GM23338 (cell line): Measurements from ENCODE around the gene TRPM7. TPM values are rescaled to one million over a fixed set of nuclear protein-coding genes. Genes with fewer than 3 reads are reported as not detected.

Experiments
- ATAC-seq: fragments of 200-7000 bp; cut with Tn5 transposase; 3 replicates; pipeline ENCODE4 v1.9.1; 2020
- DNase-seq: peaks from one replicate; pipeline ENCODE4 v3.0.0-alpha.2; 2015; ENCODE audit warnings: low spot score
- H2AFZ ChIP-seq: fragments of 200-600 bp; sonication (generic); 2 replicates; pipeline ENCODE4 v1.8.0; 2016; ENCODE audit warnings: antibody characterized with exemption, mild to moderate bottlenecking, moderate library complexity
- H3F3A ChIP-seq: fragments of 200-600 bp; sonication (generic); replicated peaks from 2 replicates; pipeline ENCODE4 v1.8.0; 2017; ENCODE audit warnings: antibody characterized with exemption, mixed run types, low read depth
- H3K27ac ChIP-seq: fragments of 200-600 bp; sonication (generic); 2 replicates; pipeline ENCODE4 v1.6.1; 2016; ENCODE audit warnings: low read depth
- H3K27me3 ChIP-seq: fragments of 200-600 bp; sonication (generic); 2 replicates; pipeline ENCODE4 v1.8.0; 2016; ENCODE audit warnings: mild to moderate bottlenecking, mixed run types, moderate library complexity; ENCODE audit not compliant: insufficient read depth
- H3K36me3 ChIP-seq: fragments of 200-600 bp; sonication (generic); 2 replicates; pipeline ENCODE4 v1.8.0; 2016; ENCODE audit warnings: mild to moderate bottlenecking; ENCODE audit not compliant: insufficient read depth
- H3K4me1 ChIP-seq: fragments of 200-600 bp; sonication (generic); 2 replicates; pipeline ENCODE4 v1.8.0; 2016; ENCODE audit warnings: mild to moderate bottlenecking, moderate library complexity; ENCODE audit not compliant: insufficient read depth
- H3K4me2 ChIP-seq: fragments of 200-600 bp; sonication (generic); 2 replicates; pipeline ENCODE4 v1.7.1; 2017; ENCODE audit warnings: mixed run types
- H3K4me3 ChIP-seq: fragments of 200-600 bp; sonication (generic); 2 replicates; pipeline ENCODE4 v1.6.1; 2016; ENCODE audit warnings: mixed run types
- H3K79me2 ChIP-seq: fragments of 200-600 bp; sonication (generic); replicated peaks from 2 replicates; pipeline ENCODE4 v1.8.0; 2017; ENCODE audit warnings: mild to moderate bottlenecking; ENCODE audit not compliant: insufficient read depth
- H3K9me2 ChIP-seq: fragments of 200-600 bp; sonication (generic); 2 replicates; pipeline ENCODE4 v1.8.0; 2017; ENCODE audit not compliant: insufficient read depth
- H4K20me1 ChIP-seq: fragments of 200-600 bp; sonication (generic); replicated peaks from 2 replicates; pipeline ENCODE4 v1.8.0; 2017; ENCODE audit warnings: mild to moderate bottlenecking; ENCODE audit not compliant: insufficient read depth
- H3K27ac Mint-ChIP-seq: 2 replicates; pipeline ENCODE4 v1.8.0; 2020; ENCODE audit warnings: inconsistent platforms, mild to moderate bottlenecking, moderate library complexity, mixed read lengths
- H3K27me3 Mint-ChIP-seq: 3 replicates; pipeline ENCODE4 v1.8.0; 2022; ENCODE audit warnings: low read depth, mild to moderate bottlenecking, moderate library complexity, mixed read lengths, inconsistent platforms; ENCODE audit not compliant: insufficient read depth, poor library complexity
- H3K36me3 Mint-ChIP-seq: 3 replicates; pipeline ENCODE4 v1.8.0; 2021; ENCODE audit warnings: low read depth, mild to moderate bottlenecking, inconsistent platforms, moderate library complexity, mixed read lengths
- H3K4me1 Mint-ChIP-seq: 3 replicates; pipeline ENCODE4 v1.8.0; 2020; ENCODE audit warnings: mild to moderate bottlenecking, inconsistent platforms, mixed read lengths
- H3K4me3 Mint-ChIP-seq: 3 replicates; pipeline ENCODE4 v1.8.0; 2021; ENCODE audit warnings: moderate library complexity, mild to moderate bottlenecking, inconsistent platforms, mixed read lengths
- H3K9me3 Mint-ChIP-seq: 3 replicates; pipeline ENCODE4 v1.8.0; 2020; ENCODE audit warnings: moderate library complexity, mild to moderate bottlenecking, inconsistent platforms, mixed read lengths
- CREB1 ChIP-seq: fragments of 250-450 bp; sonication (Bioruptor Pico); IDR thresholded peaks from 2 replicates; pipeline ENCODE4 v1.5.0; 2020; ENCODE audit warnings: low read depth, mild to moderate bottlenecking, moderate library complexity
- EZH2phosphoT487 ChIP-seq: fragments of 200-600 bp; sonication (generic); IDR thresholded peaks from one replicate; pipeline ENCODE4 v1.8.1; 2018; ENCODE audit warnings: antibody characterized with exemption; ENCODE audit not compliant: unreplicated experiment
- NANOG ChIP-seq: IDR thresholded peaks from 2 replicates; pipeline ENCODE4 v1.6.1; 2016; ENCODE audit warnings: antibody characterized with exemption, borderline replicate concordance
- STAT1 ChIP-seq: IDR thresholded peaks from one replicate; pipeline ENCODE4 v1.6.1; 2016; ENCODE audit warnings: antibody characterized with exemption; ENCODE audit not compliant: unreplicated experiment
- ZNF114 ChIP-seq: fragments of 250-450 bp; sonication (Bioruptor Pico); IDR thresholded peaks from 2 replicates; pipeline ENCODE4 v1.5.0; 2020; ENCODE audit warnings: mild to moderate bottlenecking, moderate library complexity
- ZNF331 ChIP-seq: fragments of 250-450 bp; sonication (Bioruptor Pico); IDR thresholded peaks from 2 replicates; pipeline ENCODE4 v1.5.0; 2020; ENCODE audit warnings: low read depth, mild to moderate bottlenecking, moderate library complexity
- ZNF462 ChIP-seq: fragments of 250-450 bp; sonication (Bioruptor Pico); IDR thresholded peaks from 2 replicates; pipeline ENCODE4 v1.5.0; 2020; ENCODE audit warnings: mild to moderate bottlenecking, moderate library complexity
- polyA plus RNA-seq: library from polyadenylated mRNA; unstranded; fragments of >200 nt; fragmentation: Nextera tagmentation; extraction: Ambion mirVana; gene quantifications from 2 replicates; pipeline ENCODE4 v1.2.1, GENCODE V29; 2016
- total RNA-seq: library from RNA; depleted of rRNA; stranded (reverse); fragments of >200 nt; shearing (Covaris generic); gene quantifications from 2 replicates; pipeline ENCODE4 v1.2.3, GENCODE V29; 2014
- TF ChIP-seq, protein P1 (sequence below): IDR thresholded peaks from 2 replicates; pipeline ENCODE4 v1.6.1; 2016; ENCODE audit warnings: antibody characterized with exemption
- TF ChIP-seq, protein P2 (sequence below), 2 experiments: fragments of 200-600 bp in 1 of 2; sonication (generic) in 1 of 2; conservative IDR thresholded peaks; 2 replicates each; pipeline versions ENCODE4 v1.5.1 to v1.6.1; 2016 to 2017; ENCODE audit warnings: antibody characterized with exemption in 2 of 2, low read depth in 2 of 2, mild to moderate bottlenecking in 2 of 2, moderate library complexity in 1 of 2

TRPM7 gene
- total and polyA plus RNA-seq, 2 experiments from 2014 or later, result 8.3 to 41.0 TPM

GRCh38 chr15:50685976-50686468 lies 575 bp downstream of the TRPM7 start:
- Histone ChIP-seq H3K36me3 (no peaks in the 10 kb centered on the region), H4K20me1 (peaks cover 29% of the 10 kb centered on the region), H3K4me2 (peak overlapping the region; percentile 97), H3F3A (peaks cover 9% of the 10 kb centered on the region), H3K27me3 (no peaks in the 10 kb centered on the region), H3K9me2 (no peaks in the 10 kb centered on the region), H2AFZ (peak overlapping the region; percentile 100), H3K79me2 (peaks cover 50% of the 10 kb centered on the region), H3K27ac (peak overlapping the region; percentile 97), H3K4me3 (peak overlapping the region; percentile 98), H3K4me1 (peaks cover 16% of the 10 kb centered on the region)
- Mint-ChIP-seq H3K36me3 (peaks cover 17% of the 10 kb centered on the region), H3K4me1 (peaks cover 16% of the 10 kb centered on the region), H3K4me3 (peak overlapping the region; percentile 99), H3K27me3 (peaks cover 13% of the 10 kb centered on the region), H3K27ac (peak overlapping the region; percentile 98), H3K9me3 (no peaks in the 10 kb centered on the region; the same call in 2 of the 3 replicates)
- DNase-seq, result peak; percentile 75
- ATAC-seq, result peak; percentile 88
- peak; percentile 74 for TF ChIP-seq ZNF331 (CRISPR knock-in tag)
- no peak for TF ChIP-seq EZH2phosphoT487
- TF ChIP-seq, protein P1, sequence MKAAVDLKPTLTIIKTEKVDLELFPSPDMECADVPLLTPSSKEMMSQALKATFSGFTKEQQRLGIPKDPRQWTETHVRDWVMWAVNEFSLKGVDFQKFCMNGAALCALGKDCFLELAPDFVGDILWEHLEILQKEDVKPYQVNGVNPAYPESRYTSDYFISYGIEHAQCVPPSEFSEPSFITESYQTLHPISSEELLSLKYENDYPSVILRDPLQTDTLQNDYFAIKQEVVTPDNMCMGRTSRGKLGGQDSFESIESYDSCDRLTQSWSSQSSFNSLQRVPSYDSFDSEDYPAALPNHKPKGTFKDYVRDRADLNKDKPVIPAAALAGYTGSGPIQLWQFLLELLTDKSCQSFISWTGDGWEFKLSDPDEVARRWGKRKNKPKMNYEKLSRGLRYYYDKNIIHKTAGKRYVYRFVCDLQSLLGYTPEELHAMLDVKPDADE, result no peak

GRCh38 chr15:50685191-50685975 lies 1.2 kb downstream of the TRPM7 start:
- no peaks in the 10 kb centered on the region; the same call in 2 of the 3 replicates for H3K9me3 Mint-ChIP-seq
- Histone ChIP-seq H3K36me3 (no peaks in the 10 kb centered on the region), H3K4me3 (peak overlapping the region; percentile 98), H3K27me3 (no peaks in the 10 kb centered on the region), H3K27ac (peak overlapping the region; percentile 97; the same call in 1 of the 2 replicates), H3K4me2 (peak overlapping the region; percentile 97), H2AFZ (peak overlapping the region; percentile 100), H3K79me2 (peaks cover 56% of the 10 kb centered on the region), H4K20me1 (peaks cover 29% of the 10 kb centered on the region), H3K9me2 (no peaks in the 10 kb centered on the region), H3K4me1 (peaks cover 16% of the 10 kb centered on the region), H3F3A (peaks cover 9% of the 10 kb centered on the region)
- peak overlapping the region; percentile 99 for H3K4me3 Mint-ChIP-seq
- peaks cover 17% of the 10 kb centered on the region for H3K36me3 Mint-ChIP-seq
- DNase-seq (peak; percentile 20), ATAC-seq (peak; percentile 9)
- peaks cover 13% of the 10 kb centered on the region for H3K27me3 Mint-ChIP-seq
- peak overlapping the region; percentile 98; the same call in 1 of the 2 replicates for H3K27ac Mint-ChIP-seq
- peaks cover 16% of the 10 kb centered on the region for H3K4me1 Mint-ChIP-seq
- no peak for TF ChIP-seq ZNF462 (CRISPR knock-in tag)
- no peak for TF ChIP-seq CREB1 (CRISPR knock-in tag)
- TF ChIP-seq STAT1, result no peak
- TF ChIP-seq, protein P2, sequence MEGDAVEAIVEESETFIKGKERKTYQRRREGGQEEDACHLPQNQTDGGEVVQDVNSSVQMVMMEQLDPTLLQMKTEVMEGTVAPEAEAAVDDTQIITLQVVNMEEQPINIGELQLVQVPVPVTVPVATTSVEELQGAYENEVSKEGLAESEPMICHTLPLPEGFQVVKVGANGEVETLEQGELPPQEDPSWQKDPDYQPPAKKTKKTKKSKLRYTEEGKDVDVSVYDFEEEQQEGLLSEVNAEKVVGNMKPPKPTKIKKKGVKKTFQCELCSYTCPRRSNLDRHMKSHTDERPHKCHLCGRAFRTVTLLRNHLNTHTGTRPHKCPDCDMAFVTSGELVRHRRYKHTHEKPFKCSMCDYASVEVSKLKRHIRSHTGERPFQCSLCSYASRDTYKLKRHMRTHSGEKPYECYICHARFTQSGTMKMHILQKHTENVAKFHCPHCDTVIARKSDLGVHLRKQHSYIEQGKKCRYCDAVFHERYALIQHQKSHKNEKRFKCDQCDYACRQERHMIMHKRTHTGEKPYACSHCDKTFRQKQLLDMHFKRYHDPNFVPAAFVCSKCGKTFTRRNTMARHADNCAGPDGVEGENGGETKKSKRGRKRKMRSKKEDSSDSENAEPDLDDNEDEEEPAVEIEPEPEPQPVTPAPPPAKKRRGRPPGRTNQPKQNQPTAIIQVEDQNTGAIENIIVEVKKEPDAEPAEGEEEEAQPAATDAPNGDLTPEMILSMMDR (conservative IDR thresholded peaks at IDR 0.05; ENCODE audit: low read depth in 2 of 2), result no peak
- no peak for TF ChIP-seq NANOG
- no peak for TF ChIP-seq ZNF114
- TF ChIP-seq EZH2phosphoT487, result no peak
- TF ChIP-seq, protein P1, result no peak
